Brain microvascular endothelial cell (primary cell): ENCODE results near the gene ZBTB7C.

ENCODE experiments used
- DNase-seq: peaks from one replicate; pipeline ENCODE4 v3.0.0-alpha.2; 2020
- H3K27ac ChIP-seq: fragments of 250-450 bp; sonication (Bioruptor Pico); 2 replicates; pipeline ENCODE4 v1.5.1; 2020; ENCODE audit warnings: mild to moderate bottlenecking, moderate library complexity
- H3K27me3 ChIP-seq: fragments of 250-450 bp; sonication (Bioruptor Pico); replicated peaks from 2 replicates; pipeline ENCODE4 v1.5.1; 2020; ENCODE audit warnings: mild to moderate bottlenecking
- H3K36me3 ChIP-seq: fragments of 250-450 bp; sonication (Bioruptor Pico); replicated peaks from 2 replicates; pipeline ENCODE4 v1.5.1; 2020; ENCODE audit warnings: mild to moderate bottlenecking
- H3K4me3 ChIP-seq: 2 replicates; pipeline ENCODE4 v1.5.1; 2011; ENCODE audit warnings: low read depth, mild to moderate bottlenecking, control low read depth, low read length, moderate library complexity
- CTCF ChIP-seq: IDR thresholded peaks from 2 replicates; pipeline ENCODE4 v1.5.1; 2011; ENCODE audit warnings: low read depth, mild to moderate bottlenecking, moderate library complexity, low read length, control low read depth, inconsistent platforms; ENCODE audit errors: missing control alignments
- in situ Hi-C: cut with HindIII; loops from 2 replicates; pipeline ENCODE4 v1.10.0; 2017; ENCODE audit warnings: low sequenced_read_pairs, low pct_ligation_motif_present

ZBTB7C gene

GRCh38 chr18:48453330-48454066 is 44.3 kb upstream of the ZBTB7C start:
- no peak for TF ChIP-seq CTCF
- H3K27me3 ChIP-seq, result peaks cover 22% of the 10 kb centered on the region
- no peaks in the 10 kb centered on the region for H3K36me3 ChIP-seq
- in situ Hi-C loops, result no loop called here
- H3K4me3 ChIP-seq, result no peak overlapping the region
- H3K27ac ChIP-seq, result no peak overlapping the region
- DNase-seq, result no peak

- in situ Hi-C loops, result no loop called here
- DNase-seq, result no peak
- Histone ChIP-seq H3K27ac (no peak overlapping the region), H3K36me3 (no peaks in the 10 kb centered on the region), H3K27me3 (peaks cover 24% of the 10 kb centered on the region), H3K4me3 (no peak overlapping the region)
- TF ChIP-seq CTCF, result no peak
These were observed 43.7 kb upstream of the ZBTB7C start for GRCh38 chr18:48452861-48453323.

- H3K36me3 ChIP-seq, result no peaks in the 10 kb centered on the region
- H3K27me3 ChIP-seq, result peaks cover 24% of the 10 kb centered on the region
- DNase-seq, result no peak
- H3K4me3 ChIP-seq, result no peak overlapping the region
- TF ChIP-seq CTCF, result no peak
- no peak overlapping the region for H3K27ac ChIP-seq
- in situ Hi-C loops, result no loop called here
These were observed 41.5 kb upstream of the ZBTB7C start for GRCh38 chr18:48450685-48451084.

- DNase-seq, result peak; percentile 65
- no peak overlapping the region for H3K4me3 ChIP-seq
- TF ChIP-seq CTCF, result peak; percentile 99
- no peak overlapping the region for H3K27ac ChIP-seq
- H3K36me3 ChIP-seq, result no peaks in the 10 kb centered on the region
- in situ Hi-C loops, result loop anchor here (25.0 kb wide), 1 partner anchor 209 kb away; no protein-coding TSS in a partner anchor
- H3K27me3 ChIP-seq, result peaks cover 40% of the 10 kb centered on the region
These were observed 37.5 kb upstream of the ZBTB7C start for GRCh38 chr18:48446582-48447225.

- Histone ChIP-seq H3K27me3 (peaks cover 46% of the 10 kb centered on the region), H3K27ac (no peak overlapping the region), H3K4me3 (no peak overlapping the region), H3K36me3 (no peaks in the 10 kb centered on the region)
- in situ Hi-C loops, result loop anchor here (25.0 kb wide), 1 partner anchor 208 kb away; no protein-coding TSS in a partner anchor
- TF ChIP-seq CTCF, result peak; percentile 99
- DNase-seq, result peak; percentile 82
These were observed 36.4 kb upstream of the ZBTB7C start for GRCh38 chr18:48445540-48445939.
